Activated T-cell treated with anti-CD3 and anti-CD28 coated beads, Interleukin-2, amount 50 U/mL, for 4 hours (primary cell): ENCODE results near the gene LRRC4C. TPM values are rescaled to one million over a fixed set of nuclear protein-coding genes. Genes with fewer than 3 reads are reported as not detected.
"Not testable (repeated sequence)": the region's sequence is repeated elsewhere in the genome, so short reads cannot be mapped to it uniquely, and the experiment has no call there.

Source experiments
- ATAC-seq, 2 donors: fragments of 200-7000 bp; cut with Tn5 transposase; one replicate each; pipeline ENCODE4 v1.10.0; 2021
- DNase-seq: peaks from one replicate; pipeline ENCODE4 v3.0.0-alpha.2; 2020
- H3K27me3 Mint-ChIP-seq: one replicate; pipeline ENCODE4 v1.8.0; 2021; ENCODE audit warnings: low read depth, mixed read lengths
- H3K36me3 Mint-ChIP-seq: one replicate; pipeline ENCODE4 v1.8.0; 2022; ENCODE audit warnings: mixed read lengths; ENCODE audit not compliant: insufficient read depth
- H3K4me1 Mint-ChIP-seq: one replicate; pipeline ENCODE4 v1.8.0; 2021; ENCODE audit warnings: low read depth, mixed read lengths
- H3K4me3 Mint-ChIP-seq: one replicate; pipeline ENCODE4 v1.8.0; 2021; ENCODE audit warnings: mild to moderate bottlenecking, moderate library complexity, mixed read lengths
- H3K9me3 Mint-ChIP-seq: one replicate; pipeline ENCODE4 v1.8.0; 2021; ENCODE audit warnings: mixed read lengths
- total RNA-seq, 3 donors: library from RNA; stranded (reverse); gene quantifications; one replicate each; pipeline ENCODE4 v1.2.1, GENCODE V29; 2021

LRRC4C gene
- total RNA-seq, 3 donors from 2014 or later: not detected

- ATAC-seq: no peak
- Mint-ChIP-seq H3K4me1 (no peaks in the 10 kb centered on the region), H3K4me3 (no peak overlapping the region), H3K36me3 (no peaks in the 10 kb centered on the region), H3K27me3 (no peaks in the 10 kb centered on the region), H3K9me3 (peaks cover 28% of the 10 kb centered on the region)
- DNase-seq: no peak
Measured at GRCh38 chr11:41003339-41004282, 455.8 kb downstream of the LRRC4C start.

GRCh38 chr11:40998920-40999319 is 460.5 kb downstream of the LRRC4C start:
- H3K4me1 Mint-ChIP-seq: no peaks in the 10 kb centered on the region
- peaks cover 36% of the 10 kb centered on the region for H3K9me3 Mint-ChIP-seq
- H3K27me3 Mint-ChIP-seq: no peaks in the 10 kb centered on the region
- no peaks in the 10 kb centered on the region for H3K36me3 Mint-ChIP-seq
- no peak overlapping the region for H3K4me3 Mint-ChIP-seq
- DNase-seq (no peak), ATAC-seq (no peak)

- H3K36me3 Mint-ChIP-seq: no peaks in the 10 kb centered on the region
- H3K9me3 Mint-ChIP-seq: peaks cover 16% of the 10 kb centered on the region
- DNase-seq: no peak
- H3K4me1 Mint-ChIP-seq: no peaks in the 10 kb centered on the region
- ATAC-seq: no peak
- H3K27me3 Mint-ChIP-seq: no peaks in the 10 kb centered on the region
- H3K4me3 Mint-ChIP-seq: no peak overlapping the region
Measured at GRCh38 chr11:40987776-40988435, 471.5 kb downstream of the LRRC4C start.

- H3K9me3 Mint-ChIP-seq: peaks cover 16% of the 10 kb centered on the region
- ATAC-seq (no peak), DNase-seq (no peak)
- no peaks in the 10 kb centered on the region for H3K27me3 Mint-ChIP-seq
- H3K4me3 Mint-ChIP-seq: no peak overlapping the region
- H3K4me1 Mint-ChIP-seq: no peaks in the 10 kb centered on the region
- no peaks in the 10 kb centered on the region for H3K36me3 Mint-ChIP-seq
Measured at GRCh38 chr11:40986320-40986719, 473.1 kb downstream of the LRRC4C start.

GRCh38 chr11:40975076-40975475 is 484.4 kb downstream of the LRRC4C start:
- H3K27me3 Mint-ChIP-seq: no peaks in the 10 kb centered on the region
- peaks cover 20% of the 10 kb centered on the region for H3K9me3 Mint-ChIP-seq
- ATAC-seq (no peak), DNase-seq (no peak)
- no peaks in the 10 kb centered on the region for H3K4me1 Mint-ChIP-seq
- H3K36me3 Mint-ChIP-seq: no peaks in the 10 kb centered on the region
- H3K4me3 Mint-ChIP-seq: no peak overlapping the region

GRCh38 chr11:40974186-40974795 is 485.2 kb downstream of the LRRC4C start:
- Mint-ChIP-seq H3K4me3 (no peak overlapping the region), H3K9me3 (peaks cover 20% of the 10 kb centered on the region), H3K4me1 (no peaks in the 10 kb centered on the region), H3K36me3 (no peaks in the 10 kb centered on the region), H3K27me3 (no peaks in the 10 kb centered on the region)
- DNase-seq (no peak), ATAC-seq (no peak)

GRCh38 chr11:40958707-40959106 is 500.7 kb downstream of the LRRC4C start:
- Mint-ChIP-seq H3K27me3 (no peaks in the 10 kb centered on the region), H3K9me3 (peaks cover 20% of the 10 kb centered on the region), H3K4me3 (no peak overlapping the region), H3K4me1 (no peaks in the 10 kb centered on the region), H3K36me3 (no peaks in the 10 kb centered on the region)
- no peak for ATAC-seq
- DNase-seq: no peak

- no peaks in the 10 kb centered on the region for H3K27me3 Mint-ChIP-seq
Measured at GRCh38 chr11:40952479-40952878, 507.0 kb downstream of the LRRC4C start.

GRCh38 chr11:40938002-40938401 is 521.5 kb downstream of the LRRC4C start:
- H3K4me3 Mint-ChIP-seq: no peak overlapping the region
- no peaks in the 10 kb centered on the region for H3K4me1 Mint-ChIP-seq
- no peak for ATAC-seq
- no peak for DNase-seq
- no peaks in the 10 kb centered on the region for H3K36me3 Mint-ChIP-seq
- no peaks in the 10 kb centered on the region for H3K27me3 Mint-ChIP-seq
- H3K9me3 Mint-ChIP-seq: peaks cover 22% of the 10 kb centered on the region

More at GRCh38 chr11:40952479-40952878, 507.0 kb downstream of the LRRC4C start:
- Mint-ChIP-seq H3K4me3 (no peak overlapping the region), H3K4me1 (no peaks in the 10 kb centered on the region), H3K36me3 (no peaks in the 10 kb centered on the region), H3K9me3 (peaks cover 30% of the 10 kb centered on the region)
- DNase-seq (no peak), ATAC-seq (no peak)

- DNase-seq (no peak), ATAC-seq (no peak)
- Mint-ChIP-seq H3K4me3 (no peak overlapping the region), H3K4me1 (no peaks in the 10 kb centered on the region), H3K9me3 (peaks cover 10% of the 10 kb centered on the region), H3K36me3 (no peaks in the 10 kb centered on the region), H3K27me3 (no peaks in the 10 kb centered on the region)
Measured at GRCh38 chr11:40924915-40925314, 534.5 kb downstream of the LRRC4C start.

GRCh38 chr11:40921246-40921645 is 538.2 kb downstream of the LRRC4C start:
- Mint-ChIP-seq H3K27me3 (no peaks in the 10 kb centered on the region), H3K9me3 (peaks cover 7% of the 10 kb centered on the region), H3K36me3 (no peaks in the 10 kb centered on the region), H3K4me3 (no peak overlapping the region), H3K4me1 (no peaks in the 10 kb centered on the region)
- DNase-seq (no peak), ATAC-seq (no peak)

- DNase-seq, H3K4me3 Mint-ChIP-seq, H3K4me1 Mint-ChIP-seq: not testable (repeated sequence)
Measured at GRCh38 chr11:40910774-40911173, 548.7 kb downstream of the LRRC4C start.

GRCh38 chr11:40894501-40894900 is 565.0 kb downstream of the LRRC4C start:
- no peaks in the 10 kb centered on the region for H3K4me1 Mint-ChIP-seq
- no peaks in the 10 kb centered on the region for H3K36me3 Mint-ChIP-seq
- no peak for ATAC-seq
- H3K4me3 Mint-ChIP-seq: no peak overlapping the region
- DNase-seq: no peak
- H3K9me3 Mint-ChIP-seq: peaks cover 12% of the 10 kb centered on the region
- H3K27me3 Mint-ChIP-seq: no peaks in the 10 kb centered on the region

More at GRCh38 chr11:40910774-40911173, 548.7 kb downstream of the LRRC4C start:
- H3K9me3 Mint-ChIP-seq: peaks cover 21% of the 10 kb centered on the region
- not testable (repeated sequence) for H3K27me3 Mint-ChIP-seq, H3K36me3 Mint-ChIP-seq, ATAC-seq

GRCh38 chr11:40885250-40885954 is 574.0 kb downstream of the LRRC4C start:
- H3K9me3 Mint-ChIP-seq: peaks cover 9% of the 10 kb centered on the region
- H3K4me1 Mint-ChIP-seq: no peaks in the 10 kb centered on the region
- ATAC-seq (no peak), DNase-seq (no peak)
- no peaks in the 10 kb centered on the region for H3K36me3 Mint-ChIP-seq
- no peak overlapping the region for H3K4me3 Mint-ChIP-seq
- no peaks in the 10 kb centered on the region for H3K27me3 Mint-ChIP-seq
